GM13977 (cell line): ENCODE results near the gene FSCN2.

Experiments
- DNase-seq: peaks from one replicate; pipeline ENCODE4 v3.0.0; 2012; ENCODE audit warnings: low spot score
- CTCF ChIP-seq: IDR thresholded peaks from 2 replicates; pipeline ENCODE4 v1.5.1; 2012; ENCODE audit warnings: mild to moderate bottlenecking, control low read depth; ENCODE audit not compliant: insufficient read depth; ENCODE audit errors: extremely low read depth, missing control alignments
- in situ Hi-C: fragments of 300-500 bp; cut with MboI; formaldehyde crosslinking; loops from one replicate; pipeline ENCODE4 v1.12.0; 2022; ENCODE audit warnings: low sequenced_read_pairs, low pct_unique_long_range_greater_than_20kb, mixed read lengths, inconsistent platforms; ENCODE audit not compliant: unreplicated experiment

Gene FSCN2

GRCh38 chr17:81482673-81483072 is 45.5 kb upstream of the FSCN2 start:
- in situ Hi-C loops, result no loop called here
- no peak for TF ChIP-seq CTCF
- DNase-seq, result no peak

- in situ Hi-C loops, result no loop called here
- DNase-seq, result peak; percentile 80
- TF ChIP-seq CTCF, result no peak
These were observed 44.9 kb upstream of the FSCN2 start for GRCh38 chr17:81483085-81483861.

- no peak for TF ChIP-seq CTCF
- no peak for DNase-seq
- in situ Hi-C loops, result no loop called here
These were observed 44.3 kb upstream of the FSCN2 start for GRCh38 chr17:81483862-81484194.

- in situ Hi-C loops, result no loop called here
- peak; percentile 97 for TF ChIP-seq CTCF
- peak; percentile 92 for DNase-seq
These were observed 43.8 kb upstream of the FSCN2 start for GRCh38 chr17:81484195-81484979.

- DNase-seq, result no peak
- TF ChIP-seq CTCF, result no peak
- in situ Hi-C loops, result no loop called here
These were observed 41.9 kb upstream of the FSCN2 start for GRCh38 chr17:81486199-81486810.

GRCh38 chr17:81487089-81487486 is 41.1 kb upstream of the FSCN2 start:
- in situ Hi-C loops, result no loop called here
- no peak for TF ChIP-seq CTCF
- DNase-seq, result no peak
